ENCODE results near the gene ITGB4. TPM values are rescaled to one million over a fixed set of nuclear protein-coding genes. Genes with fewer than 3 reads are reported as not detected.

The ITGB4 gene
- total RNA-seq, 6 donors from 2014 or later, result 16.8 to 75.2 (median 41.2) TPM

DNA sequence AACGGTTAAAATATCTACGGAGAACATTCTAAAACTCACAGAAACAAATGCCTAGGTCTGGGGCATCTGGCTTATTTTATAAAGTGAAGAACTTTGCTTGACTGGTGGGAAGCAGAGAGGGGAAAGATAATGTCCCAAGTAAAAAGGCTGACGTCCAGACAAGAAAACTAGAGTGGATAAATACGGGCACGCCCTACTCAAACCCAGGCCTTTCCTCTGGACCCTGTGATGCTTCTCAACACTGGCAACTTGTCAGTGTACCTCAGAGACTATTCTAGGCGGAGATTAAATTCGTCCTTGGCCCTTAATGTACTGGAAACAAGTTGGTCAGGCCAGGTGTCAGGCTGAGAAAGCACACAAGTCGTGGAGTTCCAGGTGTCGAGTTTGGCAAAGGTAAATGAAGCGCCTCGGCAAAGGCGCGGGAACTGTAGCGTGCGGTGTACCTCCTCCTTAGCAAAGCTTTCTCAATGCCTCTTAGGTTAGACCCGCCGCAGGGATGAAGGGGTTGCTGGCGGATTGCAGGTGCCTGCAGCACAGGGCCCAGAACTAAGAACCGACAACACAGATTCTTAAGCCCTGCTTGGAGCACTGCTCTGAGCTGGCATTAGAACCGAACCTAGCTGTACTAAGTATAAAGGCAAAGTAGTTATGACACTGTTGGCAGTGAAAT, 62.7 kb downstream of the ITGB4 start:
- Histone ChIP-seq H3K36me3 (peaks cover 0 to 2% (median under 1%) of the 10 kb centered on the region in 4 donors), H3K4me3 (peak overlapping the region in 3 of 4 donors; percentile 53 to 69 (median 64)), H3K27ac (peak overlapping the region; percentile 99 to 100 (median 99)), H3K4me1 (peaks cover 37 to 58% (median 38%) of the 10 kb centered on the region in 4 donors), H3K27me3 (no peaks in the 10 kb centered on the region), H3K9me3 (no peaks in the 10 kb centered on the region)
- peak in 1 of 4 donors; percentile 15 for TF ChIP-seq POLR2A (IDR thresholded peaks at IDR 0.05)
- TF ChIP-seq, protein P1, sequence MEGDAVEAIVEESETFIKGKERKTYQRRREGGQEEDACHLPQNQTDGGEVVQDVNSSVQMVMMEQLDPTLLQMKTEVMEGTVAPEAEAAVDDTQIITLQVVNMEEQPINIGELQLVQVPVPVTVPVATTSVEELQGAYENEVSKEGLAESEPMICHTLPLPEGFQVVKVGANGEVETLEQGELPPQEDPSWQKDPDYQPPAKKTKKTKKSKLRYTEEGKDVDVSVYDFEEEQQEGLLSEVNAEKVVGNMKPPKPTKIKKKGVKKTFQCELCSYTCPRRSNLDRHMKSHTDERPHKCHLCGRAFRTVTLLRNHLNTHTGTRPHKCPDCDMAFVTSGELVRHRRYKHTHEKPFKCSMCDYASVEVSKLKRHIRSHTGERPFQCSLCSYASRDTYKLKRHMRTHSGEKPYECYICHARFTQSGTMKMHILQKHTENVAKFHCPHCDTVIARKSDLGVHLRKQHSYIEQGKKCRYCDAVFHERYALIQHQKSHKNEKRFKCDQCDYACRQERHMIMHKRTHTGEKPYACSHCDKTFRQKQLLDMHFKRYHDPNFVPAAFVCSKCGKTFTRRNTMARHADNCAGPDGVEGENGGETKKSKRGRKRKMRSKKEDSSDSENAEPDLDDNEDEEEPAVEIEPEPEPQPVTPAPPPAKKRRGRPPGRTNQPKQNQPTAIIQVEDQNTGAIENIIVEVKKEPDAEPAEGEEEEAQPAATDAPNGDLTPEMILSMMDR (IDR thresholded peaks at IDR 0.05), result no peak
- 54 to 68% methylated on average over 17 to 20 of the region's 20 CpGs for WGBS, 2 donors
- DNase-seq, result peak; percentile 14 to 45
- ATAC-seq (ENCODE audit: low FRiP score in 2 of 2), result peak in 1 of 2 donors; percentile 0

DNA sequence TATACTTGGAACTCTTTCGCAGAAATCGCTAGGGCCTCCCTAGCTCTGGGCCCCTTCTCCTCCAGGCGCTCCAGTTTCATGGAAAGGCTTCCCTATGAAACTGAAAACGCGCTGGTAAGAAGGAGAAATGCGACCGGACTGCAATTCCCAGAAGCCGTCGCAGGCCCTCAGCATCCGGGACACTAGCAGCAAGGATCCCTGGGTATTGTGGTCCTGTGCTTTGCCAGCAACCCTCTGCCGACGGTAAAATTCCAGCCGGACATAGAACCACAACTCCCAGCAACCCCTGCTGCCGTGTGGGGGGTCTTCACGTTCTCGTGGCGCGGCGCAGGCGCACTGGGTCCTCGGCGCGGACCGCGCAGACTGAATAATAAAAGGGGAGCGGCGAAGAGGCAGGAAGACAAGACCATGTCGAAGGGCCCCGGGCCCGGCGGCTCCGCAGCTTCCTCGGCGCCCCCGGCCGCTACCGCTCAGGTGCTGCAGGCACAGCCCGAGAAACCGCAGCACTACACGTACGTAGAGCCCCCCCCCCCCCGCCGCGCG, 63.3 kb downstream of the ITGB4 start, which contains the start of gene UNK:
Gene UNK (plus strand): TSS at position 334 of the 543 bp plus-strand sequence. CDS start 75 bp downstream, at position 409.
- Histone ChIP-seq H3K27ac (peak within 1 kb of the TSS; percentile 99 to 100 (median 99)), H3K27me3 (no peaks in the 10 kb centered on the region), H3K4me3 (peak within 1 kb of the TSS; percentile 53 to 74 (median 66)), H3K9me3 (no peaks in the 10 kb centered on the region), H3K4me1 (peaks cover 37 to 63% (median 38%) of the 10 kb centered on the region in 4 donors), H3K36me3 (no peaks in the 10 kb centered on the region)
- WGBS, 2 donors, result 0% methylated on average over 7 to 37 of the region's 45 CpGs
- ATAC-seq (ENCODE audit: low FRiP score in 2 of 2), result peak; percentile 96 to 97
- TF ChIP-seq POLR2A (IDR thresholded peaks at IDR 0.05) (peak in 3 of 4 donors; percentile 65 to 77 (median 66)), POLR2AphosphoS5 (IDR thresholded peaks at IDR 0.05) (peak; percentile 82 to 83), EP300 (IDR thresholded peaks at IDR 0.05) (peak in 1 of 4 donors; percentile 75)
- TF ChIP-seq, protein P1 (IDR thresholded peaks at IDR 0.05), result peak in 2 of 6 experiments; percentile 30 to 42
- DNase-seq, result peak; percentile 98 to 99

DNA sequence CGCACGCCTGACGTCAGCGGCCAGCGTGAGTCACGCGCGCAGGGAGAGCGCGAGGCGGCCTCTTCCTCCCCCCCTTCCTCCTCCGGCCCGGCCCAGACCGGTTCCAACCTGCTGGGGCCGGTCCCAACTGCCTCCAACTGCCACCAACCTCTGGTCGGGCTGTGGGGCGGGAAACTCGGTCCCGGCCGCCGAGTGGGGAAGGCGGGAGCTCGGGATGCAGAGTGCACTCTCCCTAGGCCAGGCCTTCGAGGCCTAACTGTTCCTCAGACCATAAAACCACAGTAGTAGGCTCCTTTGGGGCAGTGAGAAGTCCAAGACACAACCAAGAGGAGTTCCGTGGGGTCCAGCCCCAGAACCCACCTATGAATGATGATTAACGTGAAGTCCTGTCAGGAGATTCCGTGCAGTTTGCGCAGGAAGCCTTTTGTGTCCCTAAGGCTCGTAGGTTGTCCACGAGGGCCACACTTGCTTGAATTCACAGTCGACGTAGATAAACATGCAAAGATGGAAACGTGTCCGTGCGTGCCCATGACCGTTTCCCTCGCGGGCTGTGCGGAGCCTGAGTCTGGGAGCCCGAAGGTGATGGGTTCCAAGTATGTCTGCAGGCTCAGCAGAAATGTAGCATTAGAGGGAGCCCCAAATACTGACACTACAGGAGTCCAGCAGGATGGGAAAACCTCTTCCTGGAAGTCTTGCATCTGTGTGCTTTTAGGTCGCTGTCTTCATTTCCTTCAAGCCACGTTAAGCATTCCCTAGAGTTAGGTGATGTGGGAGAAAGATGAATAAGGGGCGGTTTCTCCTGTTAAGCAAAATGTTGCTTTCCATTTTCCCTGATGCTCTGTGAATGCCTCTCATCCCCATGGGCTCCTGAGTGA, 64.0 kb downstream of the ITGB4 start:
- peaks cover 35 to 58% (median 37%) of the 10 kb centered on the region in 4 donors for H3K4me1 ChIP-seq
- 15 to 32% methylated on average over 17 to 32 of the region's 43 CpGs for WGBS, 2 donors
- H3K27ac ChIP-seq, result peak overlapping the region; percentile 99 to 100 (median 99)
- H3K9me3 ChIP-seq, result no peaks in the 10 kb centered on the region
- ATAC-seq (ENCODE audit: low FRiP score in 2 of 2) (peak; percentile 94), DNase-seq (peak; percentile 71 to 85)
- H3K36me3 ChIP-seq, result no peaks in the 10 kb centered on the region
- TF ChIP-seq EP300 (IDR thresholded peaks at IDR 0.05), result peak; percentile 73 to 99 (median 94)
- TF ChIP-seq POLR2A (IDR thresholded peaks at IDR 0.05), result peak in 2 of 4 donors; percentile 1 to 80
- peak; percentile 91 to 96 for TF ChIP-seq POLR2AphosphoS5 (IDR thresholded peaks at IDR 0.05)
- TF ChIP-seq, protein P1 (IDR thresholded peaks at IDR 0.05), result peak in 1 of 6 experiments; percentile 3
- peak overlapping the region; percentile 53 to 74 (median 66) for H3K4me3 ChIP-seq
- H3K27me3 ChIP-seq, result no peaks in the 10 kb centered on the region

DNA sequence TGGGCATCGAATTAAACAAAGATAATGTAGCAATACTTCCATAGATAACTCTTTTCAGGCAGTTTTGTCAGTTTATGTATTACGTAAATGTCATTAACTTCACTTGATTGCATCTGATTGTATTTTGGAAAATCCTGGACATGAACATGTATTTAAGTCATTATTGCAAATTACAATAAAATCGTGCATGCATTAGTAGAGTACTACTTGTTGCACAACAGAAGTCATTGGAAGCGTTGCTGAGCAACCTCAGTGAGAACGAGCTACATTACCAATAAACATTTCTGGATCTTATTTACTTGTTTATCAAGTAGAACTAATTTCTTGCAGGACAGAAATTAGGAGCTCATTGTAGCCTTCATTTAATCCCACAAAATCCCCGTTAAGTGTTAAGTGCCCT, 70.0 kb downstream of the ITGB4 start:
- DNase-seq (no peak), ATAC-seq (ENCODE audit: low FRiP score in 2 of 2) (no peak)
- no peak for TF ChIP-seq POLR2A (IDR thresholded peaks at IDR 0.05)
- Histone ChIP-seq H3K27me3 (no peaks in the 10 kb centered on the region), H3K9me3 (no peaks in the 10 kb centered on the region), H3K27ac (no peak overlapping the region), H3K36me3 (peaks cover 0 to 15% (median 0%) of the 10 kb centered on the region in 4 donors), H3K4me3 (no peak overlapping the region), H3K4me1 (peaks cover 9 to 21% (median 13%) of the 10 kb centered on the region in 4 donors)
- WGBS, 2 donors, result 72 to 80% methylated on average over 6 of the region's 6 CpGs

DNA sequence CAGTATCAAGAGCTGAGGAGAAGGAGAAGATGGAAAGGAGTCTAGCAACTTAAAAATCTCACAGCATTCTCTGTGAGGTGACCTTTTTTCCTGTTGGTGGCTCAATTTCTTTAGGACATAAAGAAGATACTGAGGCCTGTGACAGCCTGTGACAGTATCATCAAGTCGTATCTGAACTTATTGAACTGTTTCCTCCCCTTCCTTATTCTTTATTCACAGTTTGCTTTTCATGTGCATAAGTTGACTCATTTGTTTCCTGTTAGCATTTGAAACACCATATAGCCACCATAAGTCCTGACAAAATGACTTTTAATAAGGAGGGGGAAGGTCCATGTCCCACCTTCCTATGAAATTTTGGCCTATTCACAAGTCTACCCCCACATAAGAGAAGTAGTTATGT, 72.2 kb downstream of the ITGB4 start:
- H3K36me3 ChIP-seq, result peaks cover 7 to 26% (median 9%) of the 10 kb centered on the region in 4 donors
- TF ChIP-seq POLR2A (IDR thresholded peaks at IDR 0.05), result no peak
- no peak for TF ChIP-seq EP300 (IDR thresholded peaks at IDR 0.05)
- TF ChIP-seq POLR2AphosphoS5 (IDR thresholded peaks at IDR 0.05), result no peak
- TF ChIP-seq, protein P1 (IDR thresholded peaks at IDR 0.05), result no peak
- no peak overlapping the region for H3K4me3 ChIP-seq
- 67 to 71% methylated on average over 1 of the region's 1 CpG for WGBS, 2 donors
- H3K27ac ChIP-seq, result no peak overlapping the region
- DNase-seq (no peak), ATAC-seq (ENCODE audit: low FRiP score in 2 of 2) (no peak)
- H3K4me1 ChIP-seq, result peaks cover 0 to 6% (median 2%) of the 10 kb centered on the region in 4 donors
- H3K27me3 ChIP-seq, result no peaks in the 10 kb centered on the region
- no peaks in the 10 kb centered on the region for H3K9me3 ChIP-seq

Data from upper lobe of left lung (tissue), 6 donors.